ENCODE data around the gene GP1BB. TPM values are rescaled to one million over a fixed set of nuclear protein-coding genes. Genes with fewer than 3 reads are reported as not detected.

GP1BB gene
- polyA plus RNA-seq, 2 of the 4 experiments (the other 2 are of a cell fraction), result 0.06 to 0.48 TPM

GRCh38 chr22:19746726-19747125 is 23.4 kb downstream of the GP1BB start:
- POLR2A ChIA-PET, result no interaction called here
- FAIRE-seq, result no peak

GRCh38 chr22:19747551-19747950 is 24.2 kb downstream of the GP1BB start:
- H3K9me3 ChIP-seq, result no peaks in the 10 kb centered on the region
- 36% methylated on average over 2 of the region's 12 CpGs for WGBS (ENCODE audit: missing lambda C conversion rate)
- no peak overlapping the region for H3K27ac ChIP-seq
- H3K4me3 ChIP-seq, result no peak overlapping the region
- POLR2A ChIA-PET, result no interaction called here
- ATAC-seq (no peak), FAIRE-seq (no peak), DNase-seq (ENCODE audit: low read depth in 1 of 2, low spot score in 1 of 2) (no peak)
- peaks cover 18% of the 10 kb centered on the region for H3K4me1 ChIP-seq
- no peak overlapping the region for H3K4me2 ChIP-seq
- CTCF ChIA-PET, result interaction anchor here (0.7 to 11.1 kb wide), 3 partner anchors 10 to 79 kb away, joined by 3 to 86 read pairs (median 32); no protein-coding TSS in a partner anchor
- no peak for TF ChIP-seq CBX8 (IDR thresholded peaks at IDR 0.05)
- no peak for TF ChIP-seq JUNB (IDR thresholded peaks at IDR 0.05)
- no peak for TF ChIP-seq NR3C1 (IDR thresholded peaks at IDR 0.05)
- no peak for TF ChIP-seq CEBPB (IDR thresholded peaks at IDR 0.05)
- TF ChIP-seq NFE2L2 (conservative IDR thresholded peaks at IDR 0.05; ENCODE audit: low read length), result no peak
- TF ChIP-seq, protein P1, sequence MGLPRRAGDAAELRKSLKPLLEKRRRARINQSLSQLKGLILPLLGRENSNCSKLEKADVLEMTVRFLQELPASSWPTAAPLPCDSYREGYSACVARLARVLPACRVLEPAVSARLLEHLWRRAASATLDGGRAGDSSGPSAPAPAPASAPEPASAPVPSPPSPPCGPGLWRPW (IDR thresholded peaks at IDR 0.05), result no peak

More at GRCh38 chr22:19746726-19747125, 23.4 kb downstream of the GP1BB start:
- H3K4me1 ChIP-seq, result peaks cover 18% of the 10 kb centered on the region
- no peak overlapping the region for H3K4me2 ChIP-seq
- H3K9me3 ChIP-seq, result no peaks in the 10 kb centered on the region
- DNase-seq (ENCODE audit: low read depth in 1 of 2, low spot score in 1 of 2) (no peak), ATAC-seq (no peak)
- WGBS (ENCODE audit: missing lambda C conversion rate), result no CpG with 5 or more reads among the region's 13 CpGs
- TF ChIP-seq, protein P2, sequence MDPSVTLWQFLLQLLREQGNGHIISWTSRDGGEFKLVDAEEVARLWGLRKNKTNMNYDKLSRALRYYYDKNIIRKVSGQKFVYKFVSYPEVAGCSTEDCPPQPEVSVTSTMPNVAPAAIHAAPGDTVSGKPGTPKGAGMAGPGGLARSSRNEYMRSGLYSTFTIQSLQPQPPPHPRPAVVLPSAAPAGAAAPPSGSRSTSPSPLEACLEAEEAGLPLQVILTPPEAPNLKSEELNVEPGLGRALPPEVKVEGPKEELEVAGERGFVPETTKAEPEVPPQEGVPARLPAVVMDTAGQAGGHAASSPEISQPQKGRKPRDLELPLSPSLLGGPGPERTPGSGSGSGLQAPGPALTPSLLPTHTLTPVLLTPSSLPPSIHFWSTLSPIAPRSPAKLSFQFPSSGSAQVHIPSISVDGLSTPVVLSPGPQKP (IDR thresholded peaks at IDR 0.05; ENCODE audit: low read depth, low read length), result no peak
- TF ChIP-seq POLR2AphosphoS2 (conservative IDR thresholded peaks at IDR 0.05; ENCODE audit: low read length) (no peak), HOXB13 (CRISPR knock-in tag; IDR thresholded peaks at IDR 0.05; ENCODE audit: low read depth) (no peak), CBX8 (IDR thresholded peaks at IDR 0.05) (no peak), CHD4 (IDR thresholded peaks at IDR 0.05; ENCODE audit: borderline replicate concordance) (no peak), BHLHE40 (IDR thresholded peaks at IDR 0.05; ENCODE audit: low read depth, low read length) (no peak), ATOH8 (CRISPR knock-in tag; IDR thresholded peaks at IDR 0.05; ENCODE audit: low read depth) (no peak), PHF8 (IDR thresholded peaks at IDR 0.05; ENCODE audit: borderline replicate concordance, low read depth) (no peak), ZC3H11A (IDR thresholded peaks at IDR 0.05) (no peak), RAD21 (conservative IDR thresholded peaks at IDR 0.05 in 1 of 2, IDR thresholded peaks at IDR 0.05 in 1 of 2) (no peak), ZNF302 (CRISPR knock-in tag; IDR thresholded peaks at IDR 0.05) (no peak), MYC (IDR thresholded peaks at IDR 0.05; ENCODE audit: borderline replicate concordance, low read length) (no peak), HEYL (CRISPR knock-in tag; IDR thresholded peaks at IDR 0.05) (no peak), CBX2 (IDR thresholded peaks at IDR 0.05; ENCODE audit: borderline replicate concordance, low read depth) (no peak), CHD2 (IDR thresholded peaks at IDR 0.05; ENCODE audit: low read length, partially characterized antibody) (no peak), POLR2A (IDR thresholded peaks at IDR 0.05; ENCODE audit: low read length) (no peak), EHMT2 (IDR thresholded peaks at IDR 0.05; ENCODE audit: low read depth) (no peak), NPAS2 (CRISPR knock-in tag; IDR thresholded peaks at IDR 0.05; ENCODE audit: borderline replicate concordance) (no peak)
- TF ChIP-seq, protein P3, sequence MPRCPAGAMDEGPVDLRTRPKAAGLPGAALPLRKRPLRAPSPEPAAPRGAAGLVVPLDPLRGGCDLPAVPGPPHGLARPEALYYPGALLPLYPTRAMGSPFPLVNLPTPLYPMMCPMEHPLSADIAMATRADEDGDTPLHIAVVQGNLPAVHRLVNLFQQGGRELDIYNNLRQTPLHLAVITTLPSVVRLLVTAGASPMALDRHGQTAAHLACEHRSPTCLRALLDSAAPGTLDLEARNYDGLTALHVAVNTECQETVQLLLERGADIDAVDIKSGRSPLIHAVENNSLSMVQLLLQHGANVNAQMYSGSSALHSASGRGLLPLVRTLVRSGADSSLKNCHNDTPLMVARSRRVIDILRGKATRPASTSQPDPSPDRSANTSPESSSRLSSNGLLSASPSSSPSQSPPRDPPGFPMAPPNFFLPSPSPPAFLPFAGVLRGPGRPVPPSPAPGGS (IDR thresholded peaks at IDR 0.05), result no peak
- CTCF ChIA-PET, result interaction anchor here (4.7 to 11.1 kb wide), 2 partner anchors 10 to 16 kb away, joined by 32 to 86 read pairs; no protein-coding TSS in a partner anchor
- H3K4me3 ChIP-seq, result no peak overlapping the region
- H3K27ac ChIP-seq, result no peak overlapping the region

Measured in A549 (cell line).